NCI-H2196 treated with DMSO at 0.1 percent for 48 hours (cell line): Measurements from ENCODE around the gene KIT.

ENCODE experiments used
- DNase-seq: peaks from one replicate; lab custom pipeline; 2025; ENCODE audit not compliant: unreplicated experiment; lab: John Stamatoyannopoulos, UW

The KIT gene

DNA sequence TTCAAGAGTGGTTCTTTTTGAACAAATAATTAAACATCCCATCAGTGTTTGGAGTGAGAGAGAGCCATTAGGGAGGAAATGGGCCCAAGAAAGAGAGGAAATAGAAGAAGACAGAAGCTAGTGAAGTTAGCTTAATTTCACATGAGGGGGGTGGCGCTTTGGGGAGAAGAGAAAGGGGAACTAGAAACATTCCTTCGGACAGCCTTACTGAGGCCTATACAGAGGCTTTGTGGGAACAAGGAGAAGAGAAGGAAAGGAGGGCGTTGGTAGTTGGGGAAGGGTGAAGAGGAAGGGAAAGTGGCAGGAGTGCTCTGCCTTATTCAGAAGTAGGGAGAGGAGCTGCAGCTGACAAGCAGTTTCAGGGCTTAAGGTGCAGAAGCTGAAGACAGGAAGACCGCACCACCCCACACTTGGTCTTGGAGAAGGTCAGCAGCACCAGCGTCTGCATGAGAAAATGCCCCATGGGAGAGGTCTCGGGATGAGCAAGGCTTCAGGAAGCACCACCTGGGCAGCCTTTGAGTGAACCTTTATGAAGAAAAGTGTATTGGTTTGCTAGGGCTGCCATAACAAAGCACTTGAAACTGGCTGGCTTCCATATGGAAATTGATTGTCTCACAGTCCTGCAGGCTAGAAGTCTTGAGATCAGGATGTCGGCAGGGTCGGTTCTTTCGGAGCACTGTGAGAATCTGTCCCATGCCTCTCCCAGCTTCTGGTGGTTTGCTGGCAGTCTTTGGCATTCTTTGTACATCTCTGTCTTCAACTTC is 85.1 kb downstream of the KIT start:
- no peak for DNase-seq

DNA sequence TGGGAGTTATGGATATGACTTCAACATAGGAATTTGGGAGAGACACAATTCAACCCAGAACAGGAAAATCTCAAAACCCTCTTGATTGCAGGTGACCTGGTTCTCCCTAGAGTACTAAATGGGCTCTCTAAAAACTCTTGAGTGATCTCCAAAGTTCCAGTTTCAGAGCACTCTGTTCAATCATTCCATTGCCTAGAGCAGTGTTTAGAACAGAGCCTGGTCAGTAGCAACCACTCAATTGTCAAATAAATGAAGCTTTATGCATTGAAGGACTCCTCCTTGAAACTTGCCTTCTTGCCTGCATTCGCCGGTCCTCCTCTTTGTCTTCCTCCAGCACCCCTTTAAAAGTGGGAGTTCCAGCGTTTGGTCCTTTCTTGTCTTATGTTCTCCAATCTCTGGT is 85.8 kb downstream of the KIT start:
- no peak for DNase-seq

DNA sequence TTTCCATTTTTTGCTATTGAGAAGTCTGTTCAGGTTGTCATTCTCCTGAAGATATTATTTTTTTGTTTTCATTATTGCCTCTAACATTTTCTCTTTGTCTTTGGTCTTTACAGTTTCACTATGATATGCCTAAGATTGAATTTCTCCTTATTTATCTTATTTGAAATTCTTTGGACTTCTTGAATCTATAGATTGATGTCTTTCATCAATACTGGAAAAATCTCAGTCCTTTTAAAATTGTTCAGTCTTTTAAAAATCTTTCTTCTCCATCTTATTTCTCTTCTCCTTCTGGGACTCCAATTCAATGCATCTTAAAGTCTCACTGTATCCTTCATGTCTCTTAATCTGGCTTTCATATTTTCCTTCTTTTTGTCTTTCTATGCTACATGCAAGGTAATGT is 86.7 kb downstream of the KIT start:
- no peak for DNase-seq

DNA sequence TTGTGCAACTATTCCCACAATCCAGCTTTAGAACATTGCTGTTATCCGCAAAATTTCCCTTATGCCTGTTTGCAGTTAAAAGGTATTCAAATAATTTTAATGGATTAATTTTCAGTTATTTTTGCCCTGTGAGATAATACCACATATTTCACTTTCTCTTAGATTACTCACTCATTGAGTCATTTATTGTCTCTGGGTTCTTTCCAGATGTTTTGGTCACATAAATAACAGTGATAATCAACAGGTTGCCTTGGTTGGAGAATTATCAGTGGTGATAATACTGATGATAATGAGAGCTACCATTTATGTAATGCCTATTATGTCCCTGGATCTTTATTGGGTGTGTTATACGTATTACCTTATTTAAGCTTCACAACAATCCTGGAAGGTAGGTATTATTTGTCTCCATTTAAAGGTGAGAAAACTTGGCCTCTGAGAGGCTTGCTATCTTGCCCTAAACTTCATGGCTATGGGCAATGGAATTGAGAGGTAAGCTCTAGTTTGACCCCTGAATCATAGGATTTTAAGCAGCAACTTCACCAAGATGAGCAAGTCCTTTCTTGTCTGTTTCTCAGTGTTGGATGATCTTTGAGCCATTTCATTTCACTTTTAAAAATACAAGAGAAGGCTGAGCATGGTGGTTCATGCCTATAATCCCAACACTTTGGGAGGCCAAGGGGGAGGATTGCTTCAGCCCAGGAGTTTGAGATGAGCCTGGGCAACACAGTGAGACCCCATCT is 87.4 kb downstream of the KIT start:
- DNase-seq: no peak

DNA sequence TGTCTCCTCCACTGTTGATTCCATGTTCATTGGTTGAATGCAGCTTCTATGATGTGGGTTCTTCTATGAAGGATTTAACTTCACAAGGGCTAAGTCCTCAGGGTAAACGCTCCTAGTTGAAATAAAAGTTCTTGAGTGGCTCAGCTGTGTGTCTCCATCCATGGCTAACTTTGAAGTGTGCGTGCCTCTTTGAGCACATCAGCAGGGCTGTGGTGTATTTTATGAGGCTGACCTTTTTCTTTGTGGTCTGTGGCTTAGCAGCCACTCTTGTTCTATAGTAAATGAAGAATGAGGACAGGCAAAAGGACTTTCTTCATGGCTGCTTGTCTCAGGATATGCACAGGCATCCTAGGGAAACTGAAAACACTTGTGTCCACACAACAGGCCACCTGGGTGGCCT is 88.5 kb downstream of the KIT start:
- no peak for DNase-seq

DNA sequence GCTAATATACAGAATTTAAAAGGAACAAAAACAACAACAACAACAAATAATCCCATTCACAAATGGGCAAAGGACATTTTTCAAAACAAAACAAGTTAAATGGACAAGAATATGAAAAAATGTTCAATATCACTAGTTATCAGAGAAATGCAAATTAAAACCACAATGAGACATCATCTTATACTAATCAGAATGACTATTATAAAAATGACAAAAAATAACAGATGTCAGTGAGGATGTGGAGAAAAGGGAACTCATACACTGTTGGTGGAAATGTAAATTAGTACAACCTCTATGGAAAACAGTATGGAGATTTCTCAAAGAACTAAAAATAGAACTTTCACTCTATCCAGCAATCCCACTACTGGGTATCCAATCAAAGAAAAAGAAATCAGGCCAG is 92.6 kb downstream of the KIT start:
- DNase-seq: no peak

DNA sequence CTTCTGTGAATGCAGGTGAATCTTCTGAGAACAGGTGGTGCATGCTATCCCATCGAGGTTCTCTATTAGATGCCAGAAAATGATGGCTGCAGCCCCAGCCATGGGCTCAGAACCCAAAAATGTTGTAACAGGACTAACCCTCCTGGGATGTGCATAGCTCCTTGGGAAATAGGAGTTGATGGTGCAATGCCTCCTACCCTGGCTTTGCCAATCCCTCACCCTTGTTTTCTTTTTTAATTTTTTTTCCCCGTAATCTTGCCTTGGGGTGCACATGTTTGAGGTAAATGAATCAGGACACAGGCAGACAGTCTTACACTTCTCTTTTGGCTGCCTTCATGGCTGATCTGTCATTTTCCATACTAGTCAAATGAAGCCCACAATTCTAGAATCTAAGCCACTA is 96.6 kb downstream of the KIT start:
- DNase-seq: no peak

DNA sequence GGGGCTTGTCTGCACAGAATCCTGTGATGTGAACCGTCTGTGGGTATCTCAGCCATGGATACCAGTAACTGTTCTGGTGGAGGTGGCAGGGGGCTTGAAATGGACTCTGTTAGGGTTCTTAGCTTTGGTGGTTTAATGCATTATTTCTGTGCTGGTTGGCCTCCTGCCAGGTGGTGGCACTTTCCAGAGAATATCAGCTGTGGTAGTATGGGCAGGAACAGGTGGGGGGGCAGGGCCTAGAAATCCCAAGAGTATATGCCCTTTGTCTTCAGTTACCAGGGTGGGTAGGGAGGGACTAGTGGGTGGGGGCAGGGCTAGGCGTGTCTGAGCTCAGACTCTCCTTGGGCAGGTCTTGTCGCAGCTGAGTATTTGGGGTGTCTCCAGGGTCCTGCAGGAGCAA is 106.7 kb downstream of the KIT start:
- no peak for DNase-seq

DNA sequence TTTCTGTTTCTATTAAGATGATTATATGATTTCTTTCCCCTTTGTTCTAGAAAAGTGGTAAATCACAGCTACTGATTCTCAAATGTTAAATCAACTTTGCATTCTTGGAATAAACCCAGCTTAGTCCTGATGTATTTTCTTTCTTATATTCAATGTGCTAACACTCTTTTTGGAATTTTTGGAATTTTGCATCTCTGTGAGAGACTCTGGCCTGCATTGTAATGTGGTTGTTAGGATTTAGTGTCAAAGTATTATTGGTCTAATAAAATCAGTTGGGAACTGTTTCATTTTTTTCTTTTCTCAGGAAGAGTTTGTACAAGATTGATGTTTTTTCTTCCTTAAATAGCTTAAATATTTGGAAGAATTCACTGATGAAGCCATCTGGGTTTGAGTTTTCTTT is 109.6 kb downstream of the KIT start:
- no peak for DNase-seq

DNA sequence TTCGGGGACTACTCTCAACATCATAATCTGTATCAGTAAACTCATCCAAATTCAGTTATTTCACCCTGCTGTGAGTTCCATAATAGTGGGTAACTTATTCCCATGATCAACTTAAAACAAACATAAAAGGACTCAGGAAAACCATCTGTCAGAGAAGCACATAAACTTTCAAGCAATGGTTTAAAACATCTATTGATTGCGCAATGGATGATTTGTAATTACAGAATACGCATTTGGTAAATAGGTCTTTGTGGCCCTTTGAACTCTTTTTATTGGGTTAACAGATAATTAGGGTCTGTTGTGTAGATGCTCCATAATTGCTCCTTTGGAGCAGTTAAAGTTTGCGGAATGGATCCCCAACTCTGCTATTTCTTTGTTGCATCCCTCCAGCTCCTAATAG is 115.3 kb downstream of the KIT start:
- DNase-seq: no peak

DNA sequence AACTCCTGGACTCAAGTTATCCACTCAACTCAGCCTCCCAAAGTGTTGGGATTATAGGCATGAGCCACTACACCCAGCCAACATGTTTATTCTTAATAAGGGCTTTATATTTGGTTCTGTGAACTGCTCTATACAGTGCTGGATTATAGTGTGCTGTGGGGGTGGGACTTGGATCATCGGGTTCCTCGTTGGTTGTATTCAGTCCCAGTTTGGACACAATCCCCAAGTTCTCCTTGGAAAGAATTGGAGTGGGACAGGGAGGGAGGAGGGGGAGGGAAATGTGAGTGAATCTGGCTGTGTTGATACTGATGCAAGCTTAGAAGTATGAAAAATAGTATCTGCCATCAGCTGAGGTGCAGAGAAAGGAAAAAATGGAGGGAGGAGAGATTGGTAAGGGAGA is 121.3 kb downstream of the KIT start:
- DNase-seq: no peak

DNA sequence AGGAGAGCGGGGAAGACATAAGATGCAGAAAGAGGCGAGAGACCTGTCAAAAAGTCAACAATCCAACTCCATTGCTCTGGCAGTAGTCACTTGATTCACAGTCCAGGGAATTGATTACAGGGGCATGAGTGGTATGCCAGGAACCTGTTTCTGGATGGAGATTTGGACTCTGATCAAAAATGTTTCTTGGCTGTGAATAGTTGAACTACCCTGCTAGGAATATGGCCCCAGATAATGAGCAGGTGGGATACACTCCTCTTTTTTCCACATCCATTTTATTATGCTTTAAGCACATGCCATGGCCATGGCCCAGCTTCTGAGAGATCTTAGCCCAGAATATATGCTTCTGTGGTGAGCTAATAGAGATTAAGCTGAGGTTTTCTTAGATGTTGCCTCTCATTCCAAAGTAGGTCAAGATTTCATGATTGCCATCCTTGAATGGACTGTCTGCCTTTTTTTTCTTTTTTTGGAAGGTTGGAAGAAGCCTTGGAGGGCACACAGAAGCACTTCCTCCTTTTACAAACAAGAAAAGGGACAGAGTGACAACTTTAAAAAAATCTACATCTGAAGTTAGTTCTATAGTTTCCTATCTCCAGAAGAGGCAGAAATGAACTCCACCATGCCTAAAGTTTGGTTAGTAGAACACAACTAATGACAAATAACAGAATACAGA is 121.9 kb downstream of the KIT start:
- DNase-seq: no peak

DNA sequence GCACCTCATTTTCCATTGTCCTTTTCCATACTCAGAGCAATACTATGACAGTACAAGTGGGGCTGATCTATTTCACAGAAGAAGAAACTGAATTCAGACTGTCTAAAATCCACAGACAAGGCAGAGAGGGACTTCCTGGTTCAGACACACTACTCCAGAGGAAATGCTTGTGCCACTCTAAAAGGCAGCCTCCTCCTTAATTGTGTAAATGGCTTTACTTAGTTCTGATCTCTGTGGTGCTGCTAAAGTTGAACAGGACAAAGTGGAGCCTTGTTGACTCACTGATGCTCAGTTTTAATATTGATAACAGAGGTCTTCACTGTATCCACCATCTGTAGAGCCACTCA is 122.4 kb downstream of the KIT start:
- no peak for DNase-seq

DNA sequence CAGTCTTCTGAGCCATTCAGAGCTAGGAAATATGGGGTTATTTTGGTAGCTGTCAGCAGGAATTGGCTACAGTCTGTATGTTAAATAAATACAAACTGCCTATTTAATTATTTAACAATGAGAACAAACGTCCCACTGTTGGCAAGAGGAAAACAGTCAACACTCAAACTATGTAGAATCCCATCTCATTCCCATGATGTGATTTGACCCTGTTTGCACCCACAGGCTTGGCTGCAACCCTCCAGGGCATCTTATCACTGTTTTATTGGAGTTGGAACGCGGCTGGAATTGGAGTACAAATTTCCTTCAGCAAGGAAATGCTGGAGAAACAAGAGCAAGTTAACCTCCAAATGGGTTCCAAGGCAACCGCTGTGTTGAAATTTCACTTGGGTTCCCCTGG is 124.0 kb downstream of the KIT start:
- DNase-seq: no peak

DNA sequence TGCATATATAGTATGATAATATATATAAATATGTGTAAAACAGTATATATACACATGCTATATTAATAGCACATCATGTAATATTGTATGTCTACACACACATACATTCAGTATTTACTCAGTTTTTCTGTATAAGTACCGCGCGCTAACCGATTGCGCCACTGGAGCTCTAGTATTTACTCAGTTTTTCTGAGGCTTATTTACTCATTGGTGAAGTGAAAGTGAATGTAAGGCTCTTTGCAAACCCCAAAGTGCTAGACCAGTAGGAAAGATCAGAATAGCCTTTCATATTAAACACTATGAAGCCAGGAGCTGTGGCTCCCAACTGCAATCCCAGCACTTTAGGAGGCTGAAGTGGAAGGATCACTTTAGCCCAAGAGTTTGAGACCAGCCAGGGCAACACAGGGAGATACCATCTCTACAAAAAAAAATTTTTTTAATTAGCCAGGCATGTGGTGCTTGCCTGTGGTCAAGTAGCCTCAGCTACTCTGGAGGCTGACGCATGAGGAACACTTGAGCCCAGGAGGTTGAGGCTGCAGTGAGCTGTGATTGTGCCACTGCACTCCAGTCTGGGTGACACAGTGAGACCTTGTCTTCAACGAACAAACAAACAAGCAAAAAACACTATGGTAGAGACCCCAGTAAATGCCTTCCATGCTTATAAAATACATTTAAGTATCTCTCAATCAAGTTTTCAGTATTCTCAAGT is 125.8 kb downstream of the KIT start:
- DNase-seq: no peak

DNA sequence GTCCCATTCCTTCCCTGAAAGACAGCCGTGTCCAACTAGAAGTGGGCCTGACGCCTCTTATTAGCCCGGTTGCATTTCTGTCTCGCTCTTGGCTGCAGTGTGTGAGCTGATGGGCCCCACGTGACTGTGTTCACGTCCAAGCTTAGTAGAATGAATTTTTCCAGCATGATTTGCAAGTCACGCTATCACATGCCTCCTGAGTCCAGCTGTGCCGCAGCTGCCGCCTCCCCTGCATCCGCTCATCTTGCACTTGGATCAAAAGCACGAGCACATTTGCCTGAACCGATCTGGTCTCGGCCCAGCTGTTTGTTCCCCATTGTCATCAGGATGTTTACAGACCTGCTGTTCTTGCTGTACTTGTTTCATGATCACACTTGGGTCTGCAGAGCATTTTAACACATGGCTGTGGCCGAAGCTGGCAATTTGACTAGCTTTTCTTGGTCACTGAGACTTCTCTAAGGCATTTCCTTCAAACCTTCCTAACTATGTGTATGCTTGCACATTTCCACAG is 126.5 kb downstream of the KIT start:
- DNase-seq: no peak
